A549 (cell line): ENCODE results near the gene RABEP1. TPM values are rescaled to one million over a fixed set of nuclear protein-coding genes. Genes with fewer than 3 reads are reported as not detected.

Source experiments
- ATAC-seq, 2 experiments: fragments of 200-7000 bp in 1 of 2; fragments of >200 bp in 1 of 2; cut with Nextera tagmentation in 1 of 2; cut with Tn5 transposase in 1 of 2; 3 replicates each; pipeline versions ENCODE4 v1.8.0 to v1.9.1; 2018 to 2020; ENCODE audit warnings: mild to moderate bottlenecking in 1 of 2, moderate library complexity in 1 of 2
- CTCF ChIA-PET: fragments of 300-600 bp; sonication (Branson Sonifier 250); formaldehyde crosslinking; extraction: SDS; loops from one replicate; lab custom pipeline; 2021; ENCODE audit warnings: antibody characterized with exemption, inconsistent platforms; lab: Yijun Ruan, JAX
- POLR2A ChIA-PET: fragments of 350-600 bp; formaldehyde crosslinking; extraction: SDS; loops from one replicate; lab custom pipeline; 2021; ENCODE audit warnings: antibody characterized with exemption, inconsistent platforms; lab: Yijun Ruan, JAX
- DNase-seq, 2 experiments: peaks; one replicate each; pipeline versions ENCODE4 v3.0.0 to v3.0.0-alpha.2; 2011 to 2016; ENCODE audit warnings: low read depth in 1 of 2, low spot score in 1 of 2
- FAIRE-seq: peaks from 2 replicates; lab custom pipeline; 2011; peaks lifted over from hg19 to GRCh38; lab: Jason Lieb, UNC
- H3K27ac ChIP-seq, 2 experiments: fragments of >200 bp; sonication (Bioruptor Twin); formaldehyde crosslinking; 3 replicates each; pipeline ENCODE4 v1.5.1; 2016 to 2017
- H3K4me1 ChIP-seq: fragments of >200 bp; sonication (Bioruptor Twin); formaldehyde crosslinking; 3 replicates; pipeline ENCODE4 v1.6.1; 2016
- H3K4me2 ChIP-seq: fragments of >200 bp; sonication (Bioruptor Twin); formaldehyde crosslinking; 3 replicates; pipeline ENCODE4 v1.6.1; 2016
- H3K4me3 ChIP-seq: fragments of >200 bp; sonication (Bioruptor Twin); formaldehyde crosslinking; 3 replicates; pipeline ENCODE4 v1.5.1; 2016
- H3K9me3 ChIP-seq: fragments of >200 bp; sonication (Bioruptor Twin); formaldehyde crosslinking; 3 replicates; pipeline ENCODE4 v1.6.1; 2016
- ATOH8 ChIP-seq: fragments of 250-450 bp; sonication (Bioruptor Pico); IDR thresholded peaks from 2 replicates; pipeline ENCODE4 v1.5.0; 2020; ENCODE audit warnings: low read depth, mild to moderate bottlenecking, moderate library complexity
- BHLHE40 ChIP-seq: IDR thresholded peaks from 2 replicates; pipeline ENCODE4 v1.6.1; 2012; ENCODE audit warnings: low read depth, low read length, inconsistent platforms
- CBX2 ChIP-seq: fragments of 200-600 bp; sonication (generic); IDR thresholded peaks from 2 replicates; pipeline ENCODE4 v1.6.1; 2016; ENCODE audit warnings: low read depth, mild to moderate bottlenecking, borderline replicate concordance
- CHD4 ChIP-seq: fragments of 200-600 bp; sonication (generic); IDR thresholded peaks from 2 replicates; pipeline ENCODE4 v1.6.1; 2016; ENCODE audit warnings: antibody characterized with exemption, mild to moderate bottlenecking, borderline replicate concordance
- CTCF ChIP-seq: fragments of >200 bp; sonication (Bioruptor Twin); formaldehyde crosslinking; IDR thresholded peaks from 3 replicates; pipeline ENCODE4 v1.5.1; 2016
- EHF ChIP-seq: fragments of 250-450 bp; sonication (Bioruptor Pico); IDR thresholded peaks from 2 replicates; pipeline ENCODE4 v1.5.0; 2020; ENCODE audit warnings: mild to moderate bottlenecking
- EHMT2 ChIP-seq: fragments of 200-600 bp; sonication (generic); IDR thresholded peaks from 2 replicates; pipeline ENCODE4 v1.6.1; 2016; ENCODE audit warnings: antibody characterized with exemption, low read depth, mild to moderate bottlenecking, moderate library complexity
- EP300 ChIP-seq, 2 experiments: fragments of >200 bp; sonication (Bioruptor Twin); formaldehyde crosslinking; IDR thresholded peaks; 2 replicates in 1 of 2; 3 replicates in 1 of 2; pipeline ENCODE4 v1.6.1; 2016 to 2017
- ESRRA ChIP-seq: fragments of 150-350 bp; IDR thresholded peaks from 2 replicates; pipeline ENCODE4 v1.6.1; 2014; ENCODE audit warnings: mild to moderate bottlenecking, low read length, borderline replicate concordance
- FOSB ChIP-seq: fragments of 250-450 bp; sonication (Bioruptor Pico); IDR thresholded peaks from 2 replicates; pipeline ENCODE4 v1.5.0; 2020; ENCODE audit warnings: mild to moderate bottlenecking, moderate library complexity
- HEYL ChIP-seq: fragments of 250-450 bp; sonication (Bioruptor Pico); IDR thresholded peaks from 2 replicates; pipeline ENCODE4 v1.8.0; 2021; ENCODE audit warnings: mild to moderate bottlenecking, moderate library complexity
- HOXA7 ChIP-seq: fragments of 250-450 bp; sonication (Bioruptor Pico); IDR thresholded peaks from 2 replicates; pipeline ENCODE4 v1.5.0; 2020; ENCODE audit warnings: mild to moderate bottlenecking, moderate library complexity
- HOXB13 ChIP-seq: fragments of 250-450 bp; sonication (Bioruptor Pico); IDR thresholded peaks from 2 replicates; pipeline ENCODE4 v1.5.0; 2020; ENCODE audit warnings: low read depth, mild to moderate bottlenecking, moderate library complexity
- HOXB5 ChIP-seq: fragments of 250-450 bp; sonication (Bioruptor Pico); IDR thresholded peaks from 2 replicates; pipeline ENCODE4 v1.5.0; 2020; ENCODE audit warnings: mild to moderate bottlenecking, moderate library complexity
- JUN ChIP-seq, 2 experiments: fragments of >200 bp; sonication (Bioruptor Twin); formaldehyde crosslinking; IDR thresholded peaks; 2 replicates in 1 of 2; 3 replicates in 1 of 2; pipeline ENCODE4 v1.6.1; 2016 to 2017
- JUNB ChIP-seq: fragments of >200 bp; sonication (Bioruptor Twin); formaldehyde crosslinking; IDR thresholded peaks from 2 replicates; pipeline ENCODE4 v1.6.1; 2016
- KDM1A ChIP-seq: fragments of 200-600 bp; sonication (generic); IDR thresholded peaks from 2 replicates; pipeline ENCODE4 v1.6.1; 2016; ENCODE audit warnings: low read depth, mild to moderate bottlenecking
- MAFK ChIP-seq: fragments of 450-650 bp; IDR thresholded peaks from 2 replicates; pipeline ENCODE4 v1.6.1; 2014; ENCODE audit not compliant: partially characterized antibody
- MAZ ChIP-seq: fragments of 150-350 bp; IDR thresholded peaks from 2 replicates; pipeline ENCODE4 v1.6.1; 2014; ENCODE audit warnings: antibody characterized with exemption, low read depth, low read length, borderline replicate concordance
- MYC ChIP-seq: IDR thresholded peaks from 2 replicates; pipeline ENCODE4 v1.6.1; 2012; ENCODE audit warnings: mild to moderate bottlenecking, inconsistent platforms, low read length, improper control_type of control experiment, borderline replicate concordance
- NR3C1 ChIP-seq: fragments of >200 bp; sonication (Bioruptor Twin); formaldehyde crosslinking; IDR thresholded peaks from 3 replicates; pipeline ENCODE4 v1.6.1; 2017
- PBX3 ChIP-seq: IDR thresholded peaks from 2 replicates; pipeline ENCODE4 v1.6.1; 2012
- PHF8 ChIP-seq: fragments of 200-600 bp; sonication (generic); IDR thresholded peaks from 2 replicates; pipeline ENCODE4 v1.6.1; 2016; ENCODE audit warnings: low read depth, mild to moderate bottlenecking, antibody characterized with exemption, moderate library complexity, borderline replicate concordance
- RCOR1 ChIP-seq: fragments of 150-350 bp; IDR thresholded peaks from 2 replicates; pipeline ENCODE4 v1.6.1; 2014; ENCODE audit warnings: antibody characterized with exemption, low read length, low read depth
- RFX5 ChIP-seq: fragments of 450-650 bp; IDR thresholded peaks from 2 replicates; pipeline ENCODE4 v1.7.1; 2014; ENCODE audit warnings: antibody characterized with exemption, mild to moderate bottlenecking, moderate library complexity
- SREBF2 ChIP-seq: fragments of 450-650 bp; IDR thresholded peaks from 2 replicates; pipeline ENCODE4 v1.6.1; 2014; ENCODE audit warnings: mild to moderate bottlenecking, moderate library complexity
- TFCP2L1 ChIP-seq: fragments of 250-450 bp; sonication (Bioruptor Pico); IDR thresholded peaks from 2 replicates; pipeline ENCODE4 v1.5.0; 2021; ENCODE audit warnings: mild to moderate bottlenecking
- TP53 ChIP-seq: fragments of 250-450 bp; sonication (Bioruptor Pico); IDR thresholded peaks from 2 replicates; pipeline ENCODE4 v1.5.0; 2021; ENCODE audit warnings: mild to moderate bottlenecking, moderate library complexity
- ZC3H11A ChIP-seq: fragments of 450-650 bp; IDR thresholded peaks from 2 replicates; pipeline ENCODE4 v1.6.1; 2014; ENCODE audit warnings: antibody characterized with exemption, mild to moderate bottlenecking
- ZFP36 ChIP-seq: fragments of 450-650 bp; IDR thresholded peaks from 2 replicates; pipeline ENCODE4 v1.6.1; 2014; ENCODE audit warnings: borderline replicate concordance; ENCODE audit not compliant: partially characterized antibody
- ZSCAN20 ChIP-seq: fragments of 250-450 bp; sonication (Bioruptor Pico); IDR thresholded peaks from 2 replicates; pipeline ENCODE4 v1.8.0; 2022; ENCODE audit warnings: mild to moderate bottlenecking, moderate library complexity
- WGBS: methylation state at CpG from one replicate; pipeline ENCODE4 v1.1.6; 2017; ENCODE audit errors: missing lambda C conversion rate; 5-methylcytosine and 5-hydroxymethylcytosine counted together
- polyA minus RNA-seq: library from RNA; depleted of rRNA, polyadenylated mRNA; stranded (reverse); fragments of >200 nt; gene quantifications from 2 replicates; pipeline ENCODE4 v1.2.3, GENCODE V29; 2011; rRNA and poly(A)+ RNA removed
- polyA plus RNA-seq, 4 experiments: library from polyadenylated mRNA; depleted of rRNA in 3 of 4; stranded (reverse); fragments of >200 nt; fragmentation: RNase III in 1 of 4; extraction: RNeasy Plus Mini Kit Qiagen cat#74134 plus additional on column Dnase treatment in 1 of 4; gene quantifications; 2 replicates in 3 of 4; 3 replicates in 1 of 4; pipeline ENCODE4 v1.2.3, GENCODE V29; 2011 to 2017
- TF ChIP-seq, protein P1 (sequence below): fragments of 150-350 bp; IDR thresholded peaks from 2 replicates; pipeline ENCODE4 v1.6.1; 2014; ENCODE audit warnings: low read depth, mild to moderate bottlenecking, low read length
- TF ChIP-seq, protein P2 (sequence below): fragments of >200 bp; sonication (Bioruptor Twin); formaldehyde crosslinking; IDR thresholded peaks from 3 replicates; pipeline ENCODE4 v1.6.1; 2016
- TF ChIP-seq, protein P3 (sequence below): fragments of >200 bp; sonication (Bioruptor Twin); formaldehyde crosslinking; IDR thresholded peaks from 2 replicates; pipeline ENCODE4 v1.6.1; 2016

Gene RABEP1
- polyA plus RNA-seq (2011; rRNA removed) (38.1 and 65.5 TPM in 2 replicates), polyA plus RNA-seq (2017; fragmentation: RNase III; extraction: RNeasy Plus Mini Kit Qiagen cat#74134 plus additional on column Dnase treatment) (41.7 to 44.7 TPM (median 44.4 TPM) in 3 replicates), polyA minus RNA-seq (41.0 and 46.1 TPM in 2 replicates)
- polyA plus RNA-seq (2012; cell fraction: cytosol; rRNA removed) = 9.9 and 11.6 TPM in 2 replicates
- 5.5 and 7.1 TPM in 2 replicates for polyA plus RNA-seq (2012; cell fraction: nucleus; rRNA removed)

DNA sequence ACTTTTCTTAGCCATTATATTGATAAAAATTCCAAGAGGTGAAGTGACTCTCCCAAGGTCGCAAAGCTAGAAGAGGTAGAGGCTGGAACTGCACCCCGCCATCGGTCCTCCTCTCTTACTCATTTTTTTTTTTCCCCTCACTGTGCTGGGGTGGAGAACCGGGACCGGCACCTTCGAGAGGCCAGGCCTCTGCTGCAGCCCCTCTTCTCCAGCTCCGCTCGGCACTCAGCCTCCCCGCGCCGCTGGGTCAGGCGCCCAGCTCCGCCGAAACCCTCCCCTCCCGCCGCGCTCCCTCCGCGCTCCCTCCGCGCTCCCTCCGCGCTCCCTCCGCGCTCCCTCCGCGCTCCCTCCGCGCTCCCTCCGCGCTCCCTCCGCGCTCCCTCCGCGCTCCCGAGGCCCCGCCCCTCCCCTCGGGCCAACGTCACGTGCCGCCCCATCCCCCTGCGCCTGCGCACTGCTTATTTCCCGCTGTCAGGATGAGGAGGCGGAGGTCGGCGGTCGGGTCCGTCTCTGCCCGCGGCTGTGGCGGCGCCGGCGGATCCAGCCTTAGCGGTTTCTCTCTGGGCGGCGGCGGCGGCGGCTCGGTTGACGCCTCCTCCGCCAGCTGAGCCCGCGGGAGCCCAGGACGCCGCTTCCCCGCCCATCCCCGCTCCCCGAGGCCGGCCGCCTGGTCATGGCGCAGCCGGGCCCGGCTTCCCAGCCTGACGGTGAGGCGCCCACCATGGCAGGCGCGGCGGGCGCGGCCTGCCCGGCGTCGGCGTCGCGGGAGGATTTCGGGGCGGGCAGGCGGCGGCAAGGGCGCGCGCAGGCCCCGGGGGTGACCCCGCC, at the start of gene RABEP1:
TSS of gene RABEP1 (plus strand) at position 471 of the 828 bp plus-strand sequence. CDS start at position 674, 203 bp downstream.
- Histone ChIP-seq H3K9me3 (no peaks in the 10 kb centered on the region), H3K4me1 (peaks cover 17% of the 10 kb centered on the region), H3K4me3 (peak within 1 kb of the TSS; percentile 98), H3K4me2 (peak within 1 kb of the TSS; percentile 80), H3K27ac (peak within 1 kb of the TSS; percentile 93 to 96)
- FAIRE-seq (no peak), ATAC-seq (peak; percentile 81 to 85), DNase-seq (peak; percentile 69 to 92)
- POLR2A ChIA-PET = interaction anchor here (0.6 to 1.1 kb wide), 3 partner anchors 24 to 204 kb away, joined by 3 to 6 read pairs (median 6); partner anchors contain the start of genes C1QBP, DERL2 and MIS12
- CTCF ChIA-PET = interaction anchor here (0.6 to 2.3 kb wide), 9 partner anchors 8 to 157 kb away, joined by 3 to 8 read pairs (median 4); partner anchors contain the start of gene C1QBP
- 2% methylated on average over 26 of the region's 98 CpGs for WGBS
- TF ChIP-seq HOXB13 (CRISPR knock-in tag) (no peak), HOXA7 (CRISPR knock-in tag) (no peak), EHF (CRISPR knock-in tag) (no peak), CHD4 (no peak), BHLHE40 (peak; percentile 93), ESRRA (no peak), CTCF (no peak), TP53 (CRISPR knock-in tag) (no peak), RCOR1 (no peak), CBX2 (no peak), HEYL (CRISPR knock-in tag) (no peak), EP300 (IDR thresholded peaks at IDR 0.05) (no peak), ZSCAN20 (CRISPR knock-in tag) (no peak), MYC (peak; percentile 86; the same call in 1 of the 2 replicates), ZFP36 (peak; percentile 39), JUN (IDR thresholded peaks at IDR 0.05) (peak; percentile 70 to 90; a peak in 4 of 5 replicates), FOSB (CRISPR knock-in tag) (no peak), JUNB (no peak), SREBF2 (no peak; the same call in 1 of the 2 replicates), NR3C1 (no peak), HOXB5 (CRISPR knock-in tag) (peak; percentile 56; the same call in 1 of the 2 replicates), RFX5 (no peak), ATOH8 (CRISPR knock-in tag) (no peak), PHF8 (peak; percentile 90; the same call in 1 of the 2 replicates), MAFK (no peak), TFCP2L1 (no peak), KDM1A (peak; percentile 64; the same call in 1 of the 2 replicates), MAZ (peak; percentile 17; the same call in 1 of the 2 replicates), EHMT2 (no peak), ZC3H11A (no peak), PBX3 (peak; percentile 95)
- TF ChIP-seq, protein P1, sequence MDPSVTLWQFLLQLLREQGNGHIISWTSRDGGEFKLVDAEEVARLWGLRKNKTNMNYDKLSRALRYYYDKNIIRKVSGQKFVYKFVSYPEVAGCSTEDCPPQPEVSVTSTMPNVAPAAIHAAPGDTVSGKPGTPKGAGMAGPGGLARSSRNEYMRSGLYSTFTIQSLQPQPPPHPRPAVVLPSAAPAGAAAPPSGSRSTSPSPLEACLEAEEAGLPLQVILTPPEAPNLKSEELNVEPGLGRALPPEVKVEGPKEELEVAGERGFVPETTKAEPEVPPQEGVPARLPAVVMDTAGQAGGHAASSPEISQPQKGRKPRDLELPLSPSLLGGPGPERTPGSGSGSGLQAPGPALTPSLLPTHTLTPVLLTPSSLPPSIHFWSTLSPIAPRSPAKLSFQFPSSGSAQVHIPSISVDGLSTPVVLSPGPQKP = no peak
- TF ChIP-seq, protein P2, sequence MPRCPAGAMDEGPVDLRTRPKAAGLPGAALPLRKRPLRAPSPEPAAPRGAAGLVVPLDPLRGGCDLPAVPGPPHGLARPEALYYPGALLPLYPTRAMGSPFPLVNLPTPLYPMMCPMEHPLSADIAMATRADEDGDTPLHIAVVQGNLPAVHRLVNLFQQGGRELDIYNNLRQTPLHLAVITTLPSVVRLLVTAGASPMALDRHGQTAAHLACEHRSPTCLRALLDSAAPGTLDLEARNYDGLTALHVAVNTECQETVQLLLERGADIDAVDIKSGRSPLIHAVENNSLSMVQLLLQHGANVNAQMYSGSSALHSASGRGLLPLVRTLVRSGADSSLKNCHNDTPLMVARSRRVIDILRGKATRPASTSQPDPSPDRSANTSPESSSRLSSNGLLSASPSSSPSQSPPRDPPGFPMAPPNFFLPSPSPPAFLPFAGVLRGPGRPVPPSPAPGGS = peak; percentile 56; the same call in 2 of the 3 replicates
- TF ChIP-seq, protein P3, sequence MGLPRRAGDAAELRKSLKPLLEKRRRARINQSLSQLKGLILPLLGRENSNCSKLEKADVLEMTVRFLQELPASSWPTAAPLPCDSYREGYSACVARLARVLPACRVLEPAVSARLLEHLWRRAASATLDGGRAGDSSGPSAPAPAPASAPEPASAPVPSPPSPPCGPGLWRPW = no peak
